Prostate gland (tissue), 2 donors: ENCODE data around the gene RAI1.

ENCODE experiments used
- POLR2A ChIP-seq: fragments of 450-650 bp; IDR thresholded peaks from one replicate; pipeline ENCODE4 v1.6.1; 2016; ENCODE audit warnings: antibody characterized with exemption, mild to moderate bottlenecking
- TF ChIP-seq, protein P1 (sequence below), 4 experiments: fragments of 200-600 bp in 2 of 4; fragments of 450-650 bp in 2 of 4; sonication (generic) in 2 of 4; IDR thresholded peaks; 1 replicate in 3 of 4; 2 replicates in 1 of 4; pipeline ENCODE4 v1.5.1; 2016 to 2019; ENCODE audit warnings: antibody characterized with exemption in 4 of 4, mild to moderate bottlenecking in 2 of 4, moderate library complexity in 2 of 4

DNA sequence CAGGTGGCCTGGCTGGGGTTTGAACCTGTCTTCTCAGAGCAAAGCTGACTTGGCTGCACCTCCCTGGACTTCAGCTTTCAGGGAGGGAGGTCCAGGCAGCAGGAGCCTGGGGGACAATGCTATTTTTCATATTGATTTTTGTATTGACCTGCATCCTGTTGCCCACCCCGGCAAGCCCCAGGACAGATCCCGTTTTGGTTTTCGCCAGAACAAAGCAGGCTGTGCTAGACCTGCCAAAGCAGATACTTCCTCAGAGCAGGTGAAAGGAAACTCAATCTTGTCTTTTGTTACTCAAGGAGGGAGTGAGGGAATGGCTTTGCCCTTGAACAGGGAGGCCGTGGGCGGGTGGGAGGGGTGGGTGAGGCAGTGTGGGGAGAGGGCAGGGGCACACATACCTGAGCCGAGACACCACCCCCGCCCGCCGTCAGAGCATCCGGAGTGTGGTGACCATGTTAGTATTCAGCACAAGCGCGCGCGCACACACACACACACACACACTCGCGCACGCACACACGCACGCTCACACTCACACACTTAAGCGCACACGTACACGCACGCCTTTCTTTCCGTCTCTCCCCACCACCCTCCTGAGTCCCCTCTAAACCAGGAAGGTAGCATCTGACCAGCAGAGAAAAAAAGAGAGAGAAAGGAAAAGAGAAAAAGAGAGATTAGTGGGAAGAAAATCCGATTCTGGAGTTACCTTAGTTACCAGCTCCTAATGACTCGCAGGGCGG, 59.5 kb downstream of the RAI1 start:
- TF ChIP-seq, protein P1, sequence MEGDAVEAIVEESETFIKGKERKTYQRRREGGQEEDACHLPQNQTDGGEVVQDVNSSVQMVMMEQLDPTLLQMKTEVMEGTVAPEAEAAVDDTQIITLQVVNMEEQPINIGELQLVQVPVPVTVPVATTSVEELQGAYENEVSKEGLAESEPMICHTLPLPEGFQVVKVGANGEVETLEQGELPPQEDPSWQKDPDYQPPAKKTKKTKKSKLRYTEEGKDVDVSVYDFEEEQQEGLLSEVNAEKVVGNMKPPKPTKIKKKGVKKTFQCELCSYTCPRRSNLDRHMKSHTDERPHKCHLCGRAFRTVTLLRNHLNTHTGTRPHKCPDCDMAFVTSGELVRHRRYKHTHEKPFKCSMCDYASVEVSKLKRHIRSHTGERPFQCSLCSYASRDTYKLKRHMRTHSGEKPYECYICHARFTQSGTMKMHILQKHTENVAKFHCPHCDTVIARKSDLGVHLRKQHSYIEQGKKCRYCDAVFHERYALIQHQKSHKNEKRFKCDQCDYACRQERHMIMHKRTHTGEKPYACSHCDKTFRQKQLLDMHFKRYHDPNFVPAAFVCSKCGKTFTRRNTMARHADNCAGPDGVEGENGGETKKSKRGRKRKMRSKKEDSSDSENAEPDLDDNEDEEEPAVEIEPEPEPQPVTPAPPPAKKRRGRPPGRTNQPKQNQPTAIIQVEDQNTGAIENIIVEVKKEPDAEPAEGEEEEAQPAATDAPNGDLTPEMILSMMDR (IDR thresholded peaks at IDR 0.05), result no peak
- TF ChIP-seq POLR2A, result no peak
